Activated naive CD4-positive, alpha-beta T cell treated with anti-CD3 and anti-CD28 coated beads, Interleukin-2, amount 10 ng/mL, durations not matched to agents 7 days and 5 days (primary cell): ENCODE data around the gene ASL.
"Not testable (repeated sequence)": the region's sequence is repeated elsewhere in the genome, so short reads cannot be mapped to it uniquely, and the experiment has no call there.

Experiments used
- CTCF ChIA-PET: fragments of 350-600 bp; sonication (Branson Sonifier 250); formaldehyde crosslinking; loops from one replicate; lab custom pipeline; 2021; ENCODE audit warnings: antibody characterized with exemption; lab: Charles Lee
- DNase-seq: peaks from one replicate; pipeline ENCODE4 v3.0.0-alpha.2; 2020
- H3K27ac Mint-ChIP-seq: one replicate; pipeline ENCODE4 v1.8.0; 2021; ENCODE audit warnings: mild to moderate bottlenecking, moderate library complexity, mixed read lengths
- H3K27me3 Mint-ChIP-seq: one replicate; pipeline ENCODE4 v1.8.0; 2021; ENCODE audit warnings: mild to moderate bottlenecking, mixed read lengths
- H3K36me3 Mint-ChIP-seq: one replicate; pipeline ENCODE4 v1.8.0; 2021; ENCODE audit warnings: mixed read lengths
- H3K4me1 Mint-ChIP-seq: one replicate; pipeline ENCODE4 v1.8.0; 2021; ENCODE audit warnings: mixed read lengths
- H3K4me3 Mint-ChIP-seq: one replicate; pipeline ENCODE4 v1.8.0; 2021; ENCODE audit warnings: mild to moderate bottlenecking, moderate library complexity, mixed read lengths
- H3K9me3 Mint-ChIP-seq: one replicate; pipeline ENCODE4 v1.8.0; 2021; ENCODE audit warnings: mixed read lengths

ASL gene

DNA sequence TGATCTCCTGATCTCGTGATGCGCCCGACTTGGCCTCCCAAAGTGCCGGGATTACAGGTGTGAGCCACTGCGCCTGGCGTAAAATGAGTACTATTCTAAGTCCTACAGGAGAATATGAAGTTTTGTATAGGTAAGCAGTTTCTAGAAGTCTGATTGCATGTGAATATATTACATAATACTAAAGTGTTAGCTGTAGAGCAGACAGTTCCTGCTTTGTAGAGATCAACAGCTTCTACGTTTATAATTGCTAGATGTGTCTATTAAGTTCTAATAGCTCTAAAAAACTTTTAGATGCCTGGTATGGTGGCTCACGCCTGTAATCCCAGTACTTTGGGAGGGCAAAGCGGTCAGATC is 47.5 kb downstream of the ASL start:
- Mint-ChIP-seq H3K4me3 (no peak overlapping the region), H3K9me3 (no peaks in the 10 kb centered on the region), H3K27me3 (no peaks in the 10 kb centered on the region), H3K27ac (no peak overlapping the region), H3K4me1 (peaks cover 34% of the 10 kb centered on the region), H3K36me3 (peaks cover 12% of the 10 kb centered on the region)
- DNase-seq: no peak
- CTCF ChIA-PET: no interaction called here

DNA sequence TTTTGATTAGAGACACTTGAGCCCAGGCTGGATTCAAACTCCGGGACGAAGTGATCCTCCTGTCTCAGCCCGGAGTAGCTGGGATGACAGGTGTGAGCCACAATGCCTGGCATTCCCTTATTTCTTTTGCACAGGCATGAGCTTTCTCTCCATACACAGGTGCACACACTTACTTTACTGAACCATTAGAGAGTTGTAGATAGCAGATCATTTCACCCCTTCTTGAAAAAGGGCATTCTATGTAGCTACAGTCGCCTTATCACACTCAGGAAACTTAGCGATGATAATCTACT is 48.9 kb downstream of the ASL start:
- peaks cover 36% of the 10 kb centered on the region for H3K4me1 Mint-ChIP-seq
- H3K36me3 Mint-ChIP-seq, H3K27ac Mint-ChIP-seq, DNase-seq, H3K4me3 Mint-ChIP-seq, H3K27me3 Mint-ChIP-seq, H3K9me3 Mint-ChIP-seq: not testable (repeated sequence)
- CTCF ChIA-PET: interaction anchor here (1.5 kb wide), 1 partner anchor 9 kb away, joined by 8 read pairs; the partner anchor contains the start of gene CRCP

DNA sequence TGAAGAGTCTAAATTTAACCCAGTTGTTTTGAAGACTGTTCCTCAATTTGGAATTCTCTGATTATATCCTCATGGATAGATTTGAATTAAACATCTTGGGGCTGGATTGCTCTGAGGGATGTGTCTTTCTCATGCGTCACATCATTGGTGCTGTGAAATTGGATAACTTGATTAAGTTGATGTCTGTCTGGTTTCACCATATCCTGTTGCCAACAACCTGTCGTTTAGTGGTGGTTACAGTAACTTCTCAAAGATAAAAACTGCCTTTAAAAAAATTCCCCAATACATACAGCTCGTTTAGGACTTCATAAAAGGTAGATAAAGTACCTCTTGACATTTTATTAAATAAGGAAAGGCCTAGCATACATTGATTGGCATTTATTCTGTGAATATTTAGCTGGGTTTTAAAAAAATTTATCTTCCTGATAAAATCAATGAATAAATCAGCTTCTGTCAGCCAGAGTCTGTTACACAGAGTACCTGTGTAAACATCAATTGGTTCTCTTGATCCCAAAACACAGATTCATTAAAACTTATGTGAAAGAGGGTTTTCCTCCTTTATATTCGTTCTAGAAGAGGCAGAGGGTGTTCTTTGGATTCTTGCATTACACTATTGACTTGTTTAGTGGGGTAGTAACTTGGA is 49.6 kb downstream of the ASL start:
- no peak for DNase-seq
- H3K4me3 Mint-ChIP-seq: no peak overlapping the region
- no peaks in the 10 kb centered on the region for H3K9me3 Mint-ChIP-seq
- H3K4me1 Mint-ChIP-seq: peaks cover 39% of the 10 kb centered on the region
- no peak overlapping the region for H3K27ac Mint-ChIP-seq
- H3K27me3 Mint-ChIP-seq: no peaks in the 10 kb centered on the region
- peaks cover 8% of the 10 kb centered on the region for H3K36me3 Mint-ChIP-seq
- CTCF ChIA-PET: interaction anchor here (1.5 kb wide), 1 partner anchor 10 kb away, joined by 8 read pairs; the partner anchor contains the start of gene CRCP

DNA sequence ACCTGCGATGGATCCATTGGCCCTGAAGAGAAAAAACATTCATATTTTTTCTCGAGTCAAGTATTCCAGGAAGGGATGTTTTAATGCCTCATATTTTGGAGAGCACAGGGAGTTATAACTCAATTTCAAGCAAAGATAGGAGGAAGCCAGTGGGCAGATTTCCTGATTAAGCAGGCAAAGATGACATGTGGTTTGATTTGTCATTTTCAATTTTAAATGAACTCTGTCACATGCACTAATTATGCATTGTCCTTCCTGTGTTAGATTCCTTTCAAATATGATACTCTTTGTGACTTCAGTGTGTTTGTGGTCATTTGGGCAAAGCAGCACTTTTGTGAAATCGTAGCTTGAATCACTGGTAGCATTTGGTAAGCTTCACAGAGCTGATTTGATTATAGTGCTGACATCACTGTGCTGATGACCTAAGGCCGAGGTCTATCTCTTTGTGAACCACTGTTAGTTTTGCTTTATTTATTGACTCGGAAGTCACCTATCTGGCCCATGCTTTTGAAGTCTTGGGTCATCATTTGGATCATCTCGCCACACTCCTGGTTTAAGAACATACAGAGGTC is 50.2 kb downstream of the ASL start:
- Mint-ChIP-seq H3K4me1 (peaks cover 39% of the 10 kb centered on the region), H3K27ac (peak overlapping the region; percentile 64), H3K36me3 (peaks cover 11% of the 10 kb centered on the region)
- not testable (repeated sequence) for DNase-seq, H3K9me3 Mint-ChIP-seq, H3K4me3 Mint-ChIP-seq, H3K27me3 Mint-ChIP-seq
- CTCF ChIA-PET: interaction anchor here (1.5 kb wide), 1 partner anchor 11 kb away, joined by 8 read pairs; the partner anchor contains the start of gene CRCP

DNA sequence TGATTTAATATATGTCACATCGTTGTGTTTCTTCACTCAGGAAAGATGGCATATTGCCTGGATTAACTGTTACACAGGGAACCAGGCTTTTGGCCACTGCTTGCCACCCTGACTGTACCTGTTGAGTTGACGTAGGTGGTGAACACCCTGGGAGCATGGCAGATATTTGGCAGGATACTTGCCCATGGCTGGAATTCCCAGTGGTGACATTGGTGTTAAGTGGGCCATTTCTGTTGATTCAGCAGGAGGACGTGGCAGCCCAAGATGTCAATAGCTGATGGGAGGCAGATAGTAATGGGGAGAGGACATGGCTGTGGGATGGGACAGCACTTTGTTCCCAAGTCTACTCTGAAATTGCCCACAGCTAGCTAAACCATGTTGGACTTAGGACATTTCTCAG is 51.6 kb downstream of the ASL start:
- peaks cover 39% of the 10 kb centered on the region for H3K4me1 Mint-ChIP-seq
- H3K36me3 Mint-ChIP-seq: peaks cover 14% of the 10 kb centered on the region
- H3K4me3 Mint-ChIP-seq, DNase-seq, CTCF ChIA-PET, H3K9me3 Mint-ChIP-seq, H3K27ac Mint-ChIP-seq, H3K27me3 Mint-ChIP-seq: not testable (repeated sequence)

DNA sequence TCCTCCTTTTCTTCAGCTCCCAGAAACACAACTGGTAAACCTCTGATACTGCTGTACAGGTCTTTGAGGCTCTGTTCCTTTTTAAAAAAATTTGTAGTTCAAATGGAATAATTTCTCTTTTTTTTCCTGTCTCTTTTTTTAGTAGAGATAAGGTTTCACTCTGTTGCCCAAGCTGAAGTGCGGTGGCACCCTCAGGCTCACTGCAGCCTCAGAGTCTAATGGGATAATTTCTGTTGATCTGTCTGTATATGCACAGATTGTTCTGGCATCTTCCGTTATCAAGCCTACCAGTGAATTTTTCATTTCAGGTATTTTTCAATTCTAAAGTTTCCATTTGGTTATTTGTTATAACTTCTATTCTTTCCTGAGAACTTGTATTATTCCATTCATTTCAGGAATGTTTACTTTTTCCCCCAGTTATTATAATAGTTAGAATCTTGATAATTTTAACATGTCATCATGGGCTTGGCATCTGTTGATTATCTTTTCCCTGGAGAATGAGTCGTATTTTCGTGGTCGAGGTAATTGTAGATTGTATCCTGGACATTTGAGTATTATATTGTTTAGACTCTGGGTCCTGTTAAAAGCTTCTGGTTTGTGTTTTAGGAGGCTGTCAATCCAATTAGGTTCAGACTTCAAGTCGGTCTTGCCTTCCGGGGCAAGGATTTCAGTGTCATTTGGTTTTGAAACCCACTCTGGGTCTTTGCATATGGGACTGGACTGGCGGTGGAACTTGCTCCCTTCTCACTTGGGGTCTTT is 63.6 kb downstream of the ASL start:
- H3K27me3 Mint-ChIP-seq: no peaks in the 10 kb centered on the region
- no peak overlapping the region for H3K4me3 Mint-ChIP-seq
- no peaks in the 10 kb centered on the region for H3K9me3 Mint-ChIP-seq
- peaks cover 52% of the 10 kb centered on the region for H3K36me3 Mint-ChIP-seq
- DNase-seq: no peak
- peak overlapping the region; percentile 26 for H3K27ac Mint-ChIP-seq
- H3K4me1 Mint-ChIP-seq: no peaks in the 10 kb centered on the region
- CTCF ChIA-PET: interaction anchor here (0.7 kb wide), 1 partner anchor 341 kb away, joined by 4 read pairs; no protein-coding TSS in a partner anchor

DNA sequence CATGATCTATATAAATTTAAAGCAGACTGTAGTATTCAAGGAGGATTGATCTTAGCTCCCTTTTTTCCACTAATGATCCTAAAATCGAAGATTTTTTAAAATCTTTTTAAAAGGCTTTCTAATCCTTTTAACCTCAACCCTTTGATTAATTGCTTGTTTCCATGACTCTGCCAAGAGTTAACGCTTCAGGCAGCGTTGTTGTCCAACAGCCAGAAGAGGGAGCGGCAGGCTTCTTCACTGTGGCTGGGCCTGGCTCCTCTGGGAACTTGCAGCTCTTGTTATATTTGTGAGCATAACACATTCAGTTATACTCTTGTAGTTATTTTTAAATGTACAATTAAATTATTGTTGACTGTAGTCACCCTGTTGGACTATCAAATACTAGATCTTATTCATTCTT is 65.3 kb downstream of the ASL start:
- CTCF ChIA-PET: no interaction called here
- no peak overlapping the region for H3K4me3 Mint-ChIP-seq
- H3K27ac Mint-ChIP-seq: no peak overlapping the region
- H3K27me3 Mint-ChIP-seq: no peaks in the 10 kb centered on the region
- DNase-seq: no peak
- no peaks in the 10 kb centered on the region for H3K9me3 Mint-ChIP-seq
- H3K4me1 Mint-ChIP-seq: no peaks in the 10 kb centered on the region
- peaks cover 52% of the 10 kb centered on the region for H3K36me3 Mint-ChIP-seq

DNA sequence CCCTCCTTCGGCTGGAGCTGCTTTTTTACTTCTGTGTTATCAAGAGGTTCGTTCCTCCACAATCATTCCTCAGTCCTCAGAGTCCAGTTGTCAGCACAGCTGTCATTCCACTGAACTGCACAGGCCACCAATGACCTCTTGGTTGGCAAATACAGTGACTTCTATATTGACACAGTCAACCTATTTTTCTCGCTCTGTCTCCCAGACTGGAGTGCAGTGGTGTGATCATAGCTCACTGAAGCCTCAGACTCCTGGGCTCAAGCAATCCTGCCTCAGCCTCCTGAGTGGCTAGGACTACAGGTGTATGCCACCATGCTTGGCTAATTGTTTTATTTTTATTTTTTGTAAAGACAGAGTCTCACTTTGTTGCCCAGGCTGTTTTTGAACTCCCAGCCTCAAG is 66.7 kb downstream of the ASL start:
- Mint-ChIP-seq H3K36me3 (peaks cover 53% of the 10 kb centered on the region), H3K27ac (peak overlapping the region; percentile 6)

DNA sequence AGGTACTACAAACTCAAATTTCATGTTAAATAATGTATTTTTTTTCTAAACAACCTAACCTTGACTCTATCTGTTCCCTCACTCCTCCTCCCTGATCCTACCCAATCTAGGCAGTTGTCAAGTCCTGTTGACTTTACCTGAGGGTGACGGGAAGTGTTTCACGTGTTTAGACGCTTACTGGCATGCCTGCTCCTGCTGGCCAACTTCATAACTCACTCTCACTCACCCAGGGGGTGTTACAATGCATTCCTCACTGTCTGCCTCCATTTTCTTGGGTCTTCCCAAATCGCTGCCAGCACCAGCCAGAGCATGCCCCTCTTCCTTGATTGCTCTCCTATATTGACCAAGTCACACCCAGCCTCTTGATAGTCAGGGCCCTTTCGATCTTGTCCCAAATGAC is 67.4 kb downstream of the ASL start:
- no peak for DNase-seq
- Mint-ChIP-seq H3K27ac (no peak overlapping the region), H3K36me3 (peaks cover 52% of the 10 kb centered on the region), H3K27me3 (no peaks in the 10 kb centered on the region), H3K4me3 (no peak overlapping the region), H3K9me3 (no peaks in the 10 kb centered on the region), H3K4me1 (no peaks in the 10 kb centered on the region)
- CTCF ChIA-PET: no interaction called here

More for the DNA sequence above, 66.7 kb downstream of the ASL start:
- Mint-ChIP-seq H3K27me3 (no peaks in the 10 kb centered on the region), H3K4me1 (no peaks in the 10 kb centered on the region), H3K4me3 (no peak overlapping the region), H3K9me3 (no peaks in the 10 kb centered on the region)
- CTCF ChIA-PET: no interaction called here
- no peak for DNase-seq
